Bone marrow (tissue), 2 donors: Measurements from ENCODE around the gene CALD1.

ENCODE experiments used
- DNase-seq, 2 donors: peaks; one replicate each; lab custom pipeline; 2025; lab: John Stamatoyannopoulos, UW

Gene CALD1

GRCh38 chr7:134764365-134764764 is 15.1 kb upstream of the CALD1 start:
- DNase-seq = no peak

- DNase-seq = no peak
Measured at GRCh38 chr7:134766779-134767519, 12.5 kb upstream of the CALD1 start.

- no peak for DNase-seq
Measured at GRCh38 chr7:134767520-134768168, 11.8 kb upstream of the CALD1 start.

GRCh38 chr7:134768243-134768642 is 11.2 kb upstream of the CALD1 start:
- no peak for DNase-seq

GRCh38 chr7:134770676-134771075 is 8.8 kb upstream of the CALD1 start:
- DNase-seq = no peak

GRCh38 chr7:134771111-134771510 is 8.3 kb upstream of the CALD1 start:
- DNase-seq = no peak

GRCh38 chr7:134771889-134772288 is 7.5 kb upstream of the CALD1 start:
- DNase-seq = no peak

- DNase-seq = no peak
Measured at GRCh38 chr7:134772401-134772800, 7.0 kb upstream of the CALD1 start.

GRCh38 chr7:134773164-134773563 is 6.3 kb upstream of the CALD1 start:
- DNase-seq = no peak

- no peak for DNase-seq
Measured at GRCh38 chr7:134774119-134774518, 5.3 kb upstream of the CALD1 start.

- no peak for DNase-seq
Measured at GRCh38 chr7:134777470-134777869, 2.0 kb upstream of the CALD1 start.

GRCh38 chr7:134777908-134778580 is 1.4 kb upstream of the CALD1 start:
- DNase-seq = no peak

GRCh38 chr7:134779741-134780065 is 269 bp downstream of the CALD1 start:
- DNase-seq = no peak

- DNase-seq = no peak
Measured at GRCh38 chr7:134780166-134780828, 863 bp downstream of the CALD1 start.

GRCh38 chr7:134781171-134781570 is 1.7 kb downstream of the CALD1 start:
- DNase-seq = no peak

- no peak for DNase-seq
Measured at GRCh38 chr7:134782121-134782623, 2.7 kb downstream of the CALD1 start.

GRCh38 chr7:134783294-134784069 is 4.0 kb downstream of the CALD1 start:
- no peak for DNase-seq

- no peak for DNase-seq
Measured at GRCh38 chr7:134784251-134785049, 5.0 kb downstream of the CALD1 start.

- DNase-seq = no peak
Measured at GRCh38 chr7:134785842-134786241, 6.4 kb downstream of the CALD1 start.

- no peak for DNase-seq
Measured at GRCh38 chr7:134787064-134787463, 7.6 kb downstream of the CALD1 start.

- no peak for DNase-seq
Measured at GRCh38 chr7:134787720-134788119, 8.3 kb downstream of the CALD1 start.
